Measurements from ENCODE around the gene POLE4.

GRCh38 chr2:74910245-74910644 is 48.2 kb upstream of the POLE4 start:
- no peak for TF ChIP-seq CBX5 (IDR thresholded peaks at IDR 0.05; ENCODE audit: borderline replicate concordance, low read depth)
- TF ChIP-seq RBBP5 (IDR thresholded peaks at IDR 0.05; ENCODE audit: borderline replicate concordance, insufficient read depth, low read length, poor library complexity, severe bottlenecking), result no peak
- no peak for TF ChIP-seq PKNOX1 (IDR thresholded peaks at IDR 0.05)
- TF ChIP-seq REST (IDR thresholded peaks at IDR 0.05; ENCODE audit: borderline replicate concordance), result no peak
- TF ChIP-seq REST (CRISPR knock-in tag; IDR thresholded peaks at IDR 0.05; ENCODE audit: low read depth), result no peak
- TF ChIP-seq, protein P1, sequence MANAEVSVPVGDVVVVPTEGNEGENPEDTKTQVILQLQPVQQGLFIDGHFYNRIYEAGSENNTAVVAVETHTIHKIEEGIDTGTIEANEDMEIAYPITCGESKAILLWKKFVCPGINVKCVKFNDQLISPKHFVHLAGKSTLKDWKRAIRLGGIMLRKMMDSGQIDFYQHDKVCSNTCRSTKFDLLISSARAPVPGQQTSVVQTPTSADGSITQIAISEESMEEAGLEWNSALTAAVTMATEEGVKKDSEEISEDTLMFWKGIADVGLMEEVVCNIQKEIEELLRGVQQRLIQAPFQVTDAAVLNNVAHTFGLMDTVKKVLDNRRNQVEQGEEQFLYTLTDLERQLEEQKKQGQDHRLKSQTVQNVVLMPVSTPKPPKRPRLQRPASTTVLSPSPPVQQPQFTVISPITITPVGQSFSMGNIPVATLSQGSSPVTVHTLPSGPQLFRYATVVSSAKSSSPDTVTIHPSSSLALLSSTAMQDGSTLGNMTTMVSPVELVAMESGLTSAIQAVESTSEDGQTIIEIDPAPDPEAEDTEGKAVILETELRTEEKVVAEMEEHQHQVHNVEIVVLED (CRISPR knock-in tag; IDR thresholded peaks at IDR 0.05), result no peak
- TF ChIP-seq SREBF2 (CRISPR knock-in tag; IDR thresholded peaks at IDR 0.05), result no peak
- TF ChIP-seq CTCF (IDR thresholded peaks at IDR 0.05 in 2 of 3, conservative IDR thresholded peaks at IDR 0.05 in 1 of 3; ENCODE audit: insufficient read depth in 2 of 3, low read depth in 1 of 3, low read length in 3 of 3), result no peak

Data from K562 (cell line).